ENCODE results near the gene RIMKLA.

The RIMKLA gene

DNA sequence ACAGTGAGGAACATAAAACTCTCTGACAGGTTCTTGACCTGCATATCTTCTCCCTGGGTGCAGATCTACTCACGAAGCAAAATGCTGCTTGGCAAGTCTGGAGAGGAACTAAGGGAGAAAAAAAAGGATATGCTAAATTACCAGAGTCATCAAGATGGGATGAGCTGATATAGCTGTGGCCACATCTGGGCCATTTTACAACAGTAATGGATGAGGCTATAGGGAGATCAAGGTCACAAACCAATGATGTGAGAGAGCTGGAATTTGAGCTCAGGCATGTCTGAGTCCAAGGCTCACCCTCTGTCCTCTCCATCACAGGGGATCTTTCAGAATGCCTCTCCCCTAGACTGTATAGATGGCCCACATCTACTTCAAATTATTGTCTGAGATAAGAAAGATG, 49.0 kb downstream of the RIMKLA start:
- H3K4me3 ChIP-seq (ENCODE audit: low read length in 2 of 2), result no peak overlapping the region
- H3K9me3 ChIP-seq (ENCODE audit: control insufficient read depth in 2 of 2, low read length in 2 of 2), result no peaks in the 10 kb centered on the region
- no peak overlapping the region for H3K27ac ChIP-seq (ENCODE audit: low read length)
- no peaks in the 10 kb centered on the region for H3K36me3 ChIP-seq (ENCODE audit: control insufficient read depth in 2 of 2, insufficient read depth in 2 of 2, low read length in 2 of 2)
- no peaks in the 10 kb centered on the region for H3K27me3 ChIP-seq (ENCODE audit: control insufficient read depth in 1 of 2, insufficient read depth in 2 of 2, low read length in 2 of 2)
- H3K4me1 ChIP-seq (ENCODE audit: control insufficient read depth, insufficient read depth, low read length), result no peaks in the 10 kb centered on the region
- H3K9ac ChIP-seq (ENCODE audit: low read length in 2 of 2), result no peak overlapping the region

DNA sequence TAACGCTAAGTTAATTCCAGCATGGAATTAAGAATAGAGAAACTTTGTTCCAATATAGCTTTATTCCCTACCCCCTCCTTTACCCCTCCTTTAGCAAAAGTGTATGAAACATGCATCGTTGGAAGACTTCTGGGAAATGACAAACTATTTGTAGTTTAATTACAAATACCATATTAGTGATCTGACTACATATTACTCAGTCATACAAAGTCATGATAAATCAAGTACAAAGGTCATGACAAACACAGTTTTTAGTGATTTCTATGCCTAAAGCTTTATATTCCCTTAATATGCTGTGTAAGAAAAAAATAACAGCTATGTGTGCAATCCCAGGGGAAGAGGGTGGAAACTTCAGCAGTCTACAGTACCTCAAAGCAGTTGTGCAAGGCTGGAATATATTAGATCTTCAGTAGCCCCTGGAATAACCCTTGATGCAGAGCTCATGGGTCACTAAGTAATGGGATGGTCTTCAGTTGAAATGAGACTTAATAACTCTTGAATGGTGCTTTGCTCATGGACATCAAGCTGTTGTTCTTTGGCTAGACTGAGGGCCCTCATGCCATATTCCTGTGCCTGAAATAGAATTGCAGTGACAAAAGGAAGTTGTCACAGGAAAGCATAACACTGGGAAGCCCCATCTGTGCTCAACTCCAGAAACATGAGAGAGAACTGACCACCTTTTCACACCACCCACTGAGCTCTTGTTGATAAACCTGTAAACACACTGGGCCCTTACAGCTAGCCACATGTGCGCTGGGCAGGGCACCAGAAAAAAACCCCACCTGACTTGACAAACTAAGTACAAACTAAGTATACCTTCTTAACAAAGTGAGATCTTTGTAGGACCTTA, 49.9 kb downstream of the RIMKLA start:
- H3K36me3 ChIP-seq (ENCODE audit: control insufficient read depth in 2 of 2, insufficient read depth in 2 of 2, low read length in 2 of 2), result no peaks in the 10 kb centered on the region
- no peaks in the 10 kb centered on the region for H3K4me1 ChIP-seq (ENCODE audit: control insufficient read depth, insufficient read depth, low read length)
- no peak overlapping the region for H3K4me3 ChIP-seq (ENCODE audit: low read length in 2 of 2)
- no peaks in the 10 kb centered on the region for H3K9me3 ChIP-seq (ENCODE audit: control insufficient read depth in 2 of 2, low read length in 2 of 2)
- H3K9ac ChIP-seq (ENCODE audit: low read length in 2 of 2), result no peak overlapping the region
- H3K27ac ChIP-seq (ENCODE audit: low read length), result no peak overlapping the region
- no peaks in the 10 kb centered on the region for H3K27me3 ChIP-seq (ENCODE audit: control insufficient read depth in 1 of 2, insufficient read depth in 2 of 2, low read length in 2 of 2)

GRCh38 chr1:42431514-42431913, 50.9 kb downstream of the RIMKLA start:
- Histone ChIP-seq H3K4me1 (ENCODE audit: control insufficient read depth, insufficient read depth, low read length) (no peaks in the 10 kb centered on the region), H3K4me3 (ENCODE audit: low read length in 2 of 2) (no peak overlapping the region), H3K9ac (ENCODE audit: low read length in 2 of 2) (no peak overlapping the region), H3K27me3 (ENCODE audit: control insufficient read depth in 1 of 2, insufficient read depth in 2 of 2, low read length in 2 of 2) (no peaks in the 10 kb centered on the region), H3K36me3 (ENCODE audit: control insufficient read depth in 2 of 2, insufficient read depth in 2 of 2, low read length in 2 of 2) (no peaks in the 10 kb centered on the region), H3K9me3 (ENCODE audit: control insufficient read depth in 2 of 2, low read length in 2 of 2) (no peaks in the 10 kb centered on the region), H3K27ac (ENCODE audit: low read length) (no peak overlapping the region)

DNA sequence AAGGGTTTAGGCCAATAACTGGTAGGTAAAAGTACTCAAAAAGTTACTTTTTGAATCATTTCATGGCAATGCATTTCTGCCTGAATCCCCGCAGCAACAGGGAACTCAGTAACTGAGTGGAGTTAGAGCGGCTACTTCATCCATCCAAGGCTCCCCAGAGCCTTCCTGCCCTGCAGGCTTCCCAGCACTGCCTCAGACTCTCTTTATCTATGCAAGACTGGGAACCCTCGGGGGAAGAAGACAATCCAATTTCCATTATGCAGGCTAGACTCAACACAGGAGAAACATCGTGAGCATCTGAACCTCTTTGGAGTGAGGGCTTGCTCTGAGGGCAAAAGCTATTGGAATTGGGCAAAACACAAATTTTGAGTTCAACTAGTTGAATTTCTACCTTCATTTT, 52.1 kb downstream of the RIMKLA start:
- Histone ChIP-seq H3K4me1 (ENCODE audit: control insufficient read depth, insufficient read depth, low read length) (no peaks in the 10 kb centered on the region), H3K27ac (ENCODE audit: low read length) (no peak overlapping the region), H3K9me3 (ENCODE audit: control insufficient read depth in 2 of 2, low read length in 2 of 2) (no peaks in the 10 kb centered on the region), H3K27me3 (ENCODE audit: control insufficient read depth in 1 of 2, insufficient read depth in 2 of 2, low read length in 2 of 2) (no peaks in the 10 kb centered on the region), H3K4me3 (ENCODE audit: low read length in 2 of 2) (no peak overlapping the region), H3K9ac (ENCODE audit: low read length in 2 of 2) (no peak overlapping the region), H3K36me3 (ENCODE audit: control insufficient read depth in 2 of 2, insufficient read depth in 2 of 2, low read length in 2 of 2) (no peaks in the 10 kb centered on the region)

GRCh38 chr1:42433369-42433768, 52.8 kb downstream of the RIMKLA start:
- H3K9me3 ChIP-seq (ENCODE audit: control insufficient read depth in 2 of 2, low read length in 2 of 2), result no peaks in the 10 kb centered on the region
- H3K9ac ChIP-seq (ENCODE audit: low read length in 2 of 2), result no peak overlapping the region
- H3K27ac ChIP-seq (ENCODE audit: low read length), result no peak overlapping the region
- H3K36me3 ChIP-seq (ENCODE audit: control insufficient read depth in 2 of 2, insufficient read depth in 2 of 2, low read length in 2 of 2), result no peaks in the 10 kb centered on the region
- no peaks in the 10 kb centered on the region for H3K4me1 ChIP-seq (ENCODE audit: control insufficient read depth, insufficient read depth, low read length)
- H3K4me3 ChIP-seq (ENCODE audit: low read length in 2 of 2), result no peak overlapping the region
- no peaks in the 10 kb centered on the region for H3K27me3 ChIP-seq (ENCODE audit: control insufficient read depth in 1 of 2, insufficient read depth in 2 of 2, low read length in 2 of 2)

DNA sequence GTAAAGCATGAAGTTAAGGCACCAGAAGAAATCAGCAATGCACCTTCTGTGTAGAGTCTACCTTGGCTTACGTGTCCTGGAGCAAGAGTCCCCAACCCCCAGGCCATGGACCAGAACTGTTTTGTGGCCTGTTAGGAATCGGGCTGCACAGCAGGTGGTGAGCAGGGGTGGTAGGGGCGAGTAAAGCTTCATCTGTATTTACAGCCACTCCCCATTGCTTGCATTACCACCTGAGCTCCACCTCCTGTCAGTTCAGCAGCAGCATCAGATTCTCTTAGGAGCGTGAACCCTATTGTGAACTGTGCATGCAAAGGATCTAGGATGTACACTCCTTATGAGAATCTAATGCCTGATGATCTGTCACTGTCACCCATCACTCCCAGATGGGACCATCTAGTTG, 53.7 kb downstream of the RIMKLA start:
- Histone ChIP-seq H3K4me1 (ENCODE audit: control insufficient read depth, insufficient read depth, low read length) (no peaks in the 10 kb centered on the region), H3K9ac (ENCODE audit: low read length in 2 of 2) (no peak overlapping the region), H3K9me3 (ENCODE audit: control insufficient read depth in 2 of 2, low read length in 2 of 2) (no peaks in the 10 kb centered on the region), H3K27ac (ENCODE audit: low read length) (no peak overlapping the region), H3K4me3 (ENCODE audit: low read length in 2 of 2) (no peak overlapping the region), H3K27me3 (ENCODE audit: control insufficient read depth in 1 of 2, insufficient read depth in 2 of 2, low read length in 2 of 2) (no peaks in the 10 kb centered on the region), H3K36me3 (ENCODE audit: control insufficient read depth in 2 of 2, insufficient read depth in 2 of 2, low read length in 2 of 2) (no peaks in the 10 kb centered on the region)

- no peak overlapping the region for H3K4me3 ChIP-seq (ENCODE audit: low read length in 2 of 2)
- H3K9me3 ChIP-seq (ENCODE audit: control insufficient read depth in 2 of 2, low read length in 2 of 2), result no peaks in the 10 kb centered on the region
- H3K9ac ChIP-seq (ENCODE audit: low read length in 2 of 2), result no peak overlapping the region
- no peaks in the 10 kb centered on the region for H3K4me1 ChIP-seq (ENCODE audit: control insufficient read depth, insufficient read depth, low read length)
- H3K27ac ChIP-seq (ENCODE audit: low read length), result no peak overlapping the region
- H3K27me3 ChIP-seq (ENCODE audit: control insufficient read depth in 1 of 2, insufficient read depth in 2 of 2, low read length in 2 of 2), result no peaks in the 10 kb centered on the region
- H3K36me3 ChIP-seq (ENCODE audit: control insufficient read depth in 2 of 2, insufficient read depth in 2 of 2, low read length in 2 of 2), result no peaks in the 10 kb centered on the region
Measured at GRCh38 chr1:42439940-42440339, 59.3 kb downstream of the RIMKLA start.

- Histone ChIP-seq H3K9me3 (ENCODE audit: control insufficient read depth in 2 of 2, low read length in 2 of 2) (no peaks in the 10 kb centered on the region), H3K4me3 (ENCODE audit: low read length in 2 of 2) (no peak overlapping the region), H3K4me1 (ENCODE audit: control insufficient read depth, insufficient read depth, low read length) (no peaks in the 10 kb centered on the region), H3K36me3 (ENCODE audit: control insufficient read depth in 2 of 2, insufficient read depth in 2 of 2, low read length in 2 of 2) (no peaks in the 10 kb centered on the region), H3K27me3 (ENCODE audit: control insufficient read depth in 1 of 2, insufficient read depth in 2 of 2, low read length in 2 of 2) (no peaks in the 10 kb centered on the region), H3K9ac (ENCODE audit: low read length in 2 of 2) (no peak overlapping the region), H3K27ac (ENCODE audit: low read length) (no peak overlapping the region)
Measured at GRCh38 chr1:42442662-42443061, 62.1 kb downstream of the RIMKLA start.

DNA sequence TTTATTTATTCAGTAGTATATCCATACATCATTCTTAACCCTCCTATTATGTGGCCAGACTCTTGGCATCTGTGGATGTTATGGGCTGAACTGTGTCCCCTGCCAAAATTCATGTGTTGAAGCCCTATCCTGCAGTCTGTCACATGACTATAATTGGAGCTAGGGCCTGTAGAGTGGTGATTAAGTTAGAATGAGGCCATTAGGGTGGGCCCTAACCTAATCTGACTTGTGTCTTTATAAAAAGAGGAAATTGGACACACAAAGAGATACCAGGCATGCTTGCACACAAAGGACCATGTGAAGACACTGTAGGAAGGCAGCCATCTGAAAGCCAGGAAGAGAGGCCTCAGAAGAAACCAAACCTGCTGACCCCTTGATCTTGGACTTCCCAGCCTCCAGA, 68.7 kb downstream of the RIMKLA start:
- Histone ChIP-seq H3K36me3 (ENCODE audit: control insufficient read depth in 2 of 2, insufficient read depth in 2 of 2, low read length in 2 of 2) (no peaks in the 10 kb centered on the region), H3K27me3 (ENCODE audit: control insufficient read depth in 1 of 2, insufficient read depth in 2 of 2, low read length in 2 of 2) (no peaks in the 10 kb centered on the region), H3K27ac (ENCODE audit: low read length) (no peak overlapping the region), H3K9ac (ENCODE audit: low read length in 2 of 2) (no peak overlapping the region), H3K4me1 (ENCODE audit: control insufficient read depth, insufficient read depth, low read length) (no peaks in the 10 kb centered on the region), H3K9me3 (ENCODE audit: control insufficient read depth in 2 of 2, low read length in 2 of 2) (no peaks in the 10 kb centered on the region), H3K4me3 (ENCODE audit: low read length in 2 of 2) (no peak overlapping the region)

DNA sequence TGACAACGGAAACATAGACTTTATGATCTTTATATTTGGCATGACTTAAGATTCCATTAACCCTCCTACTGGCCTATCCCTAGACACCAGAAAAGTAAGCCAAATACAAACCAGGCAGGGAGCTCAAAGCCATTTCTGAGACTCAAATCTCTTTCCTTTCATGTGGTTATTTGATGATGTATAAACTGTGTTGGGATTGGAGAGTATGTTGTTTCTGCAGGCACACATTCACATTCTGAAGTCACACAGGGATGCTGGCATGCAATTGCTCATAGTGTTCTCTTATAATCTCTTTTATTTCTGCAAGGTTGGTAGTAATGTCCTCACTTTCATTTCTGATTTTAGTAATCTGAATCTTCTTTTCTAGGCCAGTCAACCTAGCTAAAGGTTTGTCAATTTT, 69.5 kb downstream of the RIMKLA start:
- no peak overlapping the region for H3K4me3 ChIP-seq (ENCODE audit: low read length in 2 of 2)
- no peaks in the 10 kb centered on the region for H3K4me1 ChIP-seq (ENCODE audit: control insufficient read depth, insufficient read depth, low read length)
- no peak overlapping the region for H3K9ac ChIP-seq (ENCODE audit: low read length in 2 of 2)
- no peaks in the 10 kb centered on the region for H3K36me3 ChIP-seq (ENCODE audit: control insufficient read depth in 2 of 2, insufficient read depth in 2 of 2, low read length in 2 of 2)
- no peak overlapping the region for H3K27ac ChIP-seq (ENCODE audit: low read length)
- H3K9me3 ChIP-seq (ENCODE audit: control insufficient read depth in 2 of 2, low read length in 2 of 2), result no peaks in the 10 kb centered on the region
- H3K27me3 ChIP-seq (ENCODE audit: control insufficient read depth in 1 of 2, insufficient read depth in 2 of 2, low read length in 2 of 2), result no peaks in the 10 kb centered on the region

GRCh38 chr1:42453386-42453785, 72.8 kb downstream of the RIMKLA start:
- Histone ChIP-seq H3K9ac (ENCODE audit: low read length in 2 of 2) (no peak overlapping the region), H3K27me3 (ENCODE audit: control insufficient read depth in 1 of 2, insufficient read depth in 2 of 2, low read length in 2 of 2) (no peaks in the 10 kb centered on the region), H3K4me3 (ENCODE audit: low read length in 2 of 2) (no peak overlapping the region), H3K27ac (ENCODE audit: low read length) (no peak overlapping the region), H3K36me3 (ENCODE audit: control insufficient read depth in 2 of 2, insufficient read depth in 2 of 2, low read length in 2 of 2) (peaks cover 0 to 3% of the 10 kb centered on the region in 2 donors), H3K9me3 (ENCODE audit: control insufficient read depth in 2 of 2, low read length in 2 of 2) (no peaks in the 10 kb centered on the region), H3K4me1 (ENCODE audit: control insufficient read depth, insufficient read depth, low read length) (peaks cover 16% of the 10 kb centered on the region)

All from stomach smooth muscle (tissue), 2 donors.